PFSK-1 (cell line): ENCODE data around the gene CAVIN2.

ENCODE experiments used
- POLR2AphosphoS5 ChIP-seq: IDR thresholded peaks from 2 replicates; pipeline ENCODE4 v1.6.1; 2012; ENCODE audit warnings: low read depth, mild to moderate bottlenecking, control low read depth, low read length, moderate library complexity
- REST ChIP-seq, 2 experiments: IDR thresholded peaks; 2 replicates each; pipeline versions ENCODE4 v1.6.1 to v1.8.0; 2011 to 2012; ENCODE audit warnings: low read depth in 2 of 2, low read length in 2 of 2, control low read depth in 1 of 2, inconsistent platforms in 1 of 2, mild to moderate bottlenecking in 1 of 2, moderate library complexity in 1 of 2; ENCODE audit not compliant: insufficient read depth in 1 of 2
- SIN3A ChIP-seq: IDR thresholded peaks from 2 replicates; pipeline ENCODE4 v1.6.1; 2012; ENCODE audit warnings: mild to moderate bottlenecking, low read length, moderate library complexity, borderline replicate concordance; ENCODE audit not compliant: insufficient read depth

GRCh38 chr2:191815010-191815409 lies 31.9 kb downstream of the CAVIN2 start:
- TF ChIP-seq POLR2AphosphoS5 (no peak), SIN3A (no peak), REST (IDR thresholded peaks at IDR 0.05; ENCODE audit: insufficient read depth in 1 of 2, low read depth in 2 of 2, low read length in 2 of 2) (no peak)
